ENCODE data around the gene PLEKHG4B. TPM values are rescaled to one million over a fixed set of nuclear protein-coding genes. Genes with fewer than 3 reads are reported as not detected.

PLEKHG4B gene
- total RNA-seq, 1 experiment from 2014 or later = 44.3 TPM

GRCh38 chr5:169071-169727, 77.2 kb downstream of the PLEKHG4B start:
- Histone ChIP-seq H2BK15ac (ENCODE audit: low read depth, low read length) (no peak overlapping the region), H4K5ac (ENCODE audit: insufficient read length, low read depth, low read length) (no peak overlapping the region), H2AFZ (ENCODE audit: low read length) (no peak overlapping the region), H4K91ac (ENCODE audit: insufficient read length, low read depth, low read length) (no peak overlapping the region), H3K4me2 (ENCODE audit: insufficient read depth, insufficient read length, low read length) (no peak overlapping the region), H2BK5ac (ENCODE audit: insufficient read length, low read length) (no peak overlapping the region), H2AK5ac (ENCODE audit: insufficient read length, low read length) (no peak overlapping the region), H4K8ac (replicated peaks; ENCODE audit: insufficient read length, low read depth, low read length) (no peak overlapping the region), H3T11ph (ENCODE audit: low read length) (no peak overlapping the region), H3K14ac (ENCODE audit: insufficient read depth, low read length) (no peak overlapping the region), H3K4ac (ENCODE audit: low read depth, low read length) (no peak overlapping the region), H3K27me3 (ENCODE audit: insufficient read depth, low read length) (no peaks in the 10 kb centered on the region), H3K23me2 (ENCODE audit: insufficient read length, low read depth, low read length, poor library complexity, severe bottlenecking) (no peaks in the 10 kb centered on the region), H3K23ac (ENCODE audit: insufficient read length, low read depth, low read length) (no peak overlapping the region), H3K9ac (ENCODE audit: extremely low read depth, insufficient read length, low read length) (no peak overlapping the region), H2BK12ac (ENCODE audit: insufficient read length, low read depth, low read length) (no peak overlapping the region), H2BK120ac (ENCODE audit: low read depth, low read length, poor library complexity, severe bottlenecking) (no peak overlapping the region), H3K56ac (ENCODE audit: insufficient read length, low read depth, low read length) (no peak overlapping the region), H3K4me1 (ENCODE audit: insufficient read depth, low read length) (no peaks in the 10 kb centered on the region), H4K20me1 (ENCODE audit: control insufficient read depth, insufficient read depth, insufficient read length) (no peaks in the 10 kb centered on the region), H3K27ac (ENCODE audit: insufficient read length, low read depth, low read length) (no peak overlapping the region), H3K9me3 (ENCODE audit: control insufficient read depth, low read depth, low read length) (no peaks in the 10 kb centered on the region), H3K79me2 (ENCODE audit: insufficient read depth, low read length) (no peaks in the 10 kb centered on the region), H3K18ac (ENCODE audit: insufficient read length, low read depth, low read length) (no peak overlapping the region), H3K79me1 (ENCODE audit: insufficient read depth, low read depth, low read length, poor library complexity, severe bottlenecking) (no peaks in the 10 kb centered on the region), H2BK20ac (ENCODE audit: low read depth, low read length, poor library complexity, severe bottlenecking) (no peak overlapping the region)
- Mint-ChIP-seq H3K36me3 (ENCODE audit: insufficient read depth in 1 of 3, low read depth in 3 of 3) (peaks cover 12 to 49% (median 47%) of the 10 kb centered on the region in 3 experiments), H3K4me1 (peaks cover 0 to 5% of the 10 kb centered on the region in 2 experiments; a peak in 1 of 4 replicates), H3K27me3 (ENCODE audit: low read depth) (no peaks in the 10 kb centered on the region; the same call in 1 of the 2 replicates), H3K27ac (peak overlapping the region in 1 of 3 experiments; percentile 44; a peak in 1 of 7 replicates), H3K9me3 (peaks cover 11 to 13% of the 10 kb centered on the region in 2 experiments), H3K4me3 (no peak overlapping the region)
- WGBS (ENCODE audit: extremely low coverage, insufficient read length, low lambda C conversion rate) = no CpG with 5 or more reads among the region's 32 CpGs
- no peak for DNase-seq
- TF ChIP-seq CTCF (conservative IDR thresholded peaks at IDR 0.05) = no peak

Data from H9 (cell line).